BJ (cell line): ENCODE measurements around the gene ABCA13. TPM values are rescaled to one million over a fixed set of nuclear protein-coding genes. Genes with fewer than 3 reads are reported as not detected.

Experiments used
- CTCF ChIA-PET: fragments of 350-600 bp; formaldehyde crosslinking; extraction: SDS; loops from one replicate; lab custom pipeline; 2021; ENCODE audit warnings: antibody characterized with exemption, inconsistent platforms; lab: Yijun Ruan, JAX
- POLR2A ChIA-PET: fragments of 300-600 bp; sonication (Branson Sonifier 250); formaldehyde crosslinking; extraction: SDS; loops from one replicate; lab custom pipeline; 2021; ENCODE audit warnings: antibody characterized with exemption; lab: Charles Lee
- DNase-seq: peaks from one replicate; pipeline ENCODE4 v3.0.0-alpha.2; 2011; ENCODE audit warnings: low read depth
- H3K27me3 ChIP-seq: 2 replicates; pipeline ENCODE4 v1.6.0; 2011; ENCODE audit warnings: low read length; ENCODE audit not compliant: control insufficient read depth, insufficient read depth
- H3K36me3 ChIP-seq: 2 replicates; pipeline ENCODE4 v1.5.1; 2011; ENCODE audit warnings: low read length; ENCODE audit not compliant: control insufficient read depth, insufficient read depth
- H3K4me3 ChIP-seq: 2 replicates; pipeline ENCODE4 v1.5.1; 2011; ENCODE audit warnings: low read depth, mild to moderate bottlenecking, control low read depth, low read length
- CTCF ChIP-seq: IDR thresholded peaks from 2 replicates; pipeline ENCODE4 v1.5.1; 2011; ENCODE audit warnings: low read depth, mild to moderate bottlenecking, control low read depth, inconsistent platforms, low read length, moderate library complexity; ENCODE audit not compliant: insufficient read depth
- polyA plus RNA-seq: library from polyadenylated mRNA; depleted of rRNA; stranded (reverse); fragments of >200 nt; gene quantifications from 2 replicates; pipeline ENCODE4 v1.2.3, GENCODE V29; 2011

Gene ABCA13
- polyA plus RNA-seq, 1 experiment, result 0.15 TPM

GRCh38 chr7:48148311-48148710 lies 22.9 kb upstream of the ABCA13 start:
- H3K36me3 ChIP-seq, result no peaks in the 10 kb centered on the region
- DNase-seq, result no peak
- no peak overlapping the region for H3K4me3 ChIP-seq
- ChIA-PET CTCF (interaction anchor here (1.6 kb wide), 1 partner anchor 204 kb away, joined by 3 read pairs; no protein-coding TSS in a partner anchor), POLR2A (no interaction called here)
- no peaks in the 10 kb centered on the region for H3K27me3 ChIP-seq
- no peak for TF ChIP-seq CTCF

- ChIA-PET POLR2A (no interaction called here), CTCF (interaction anchor here (1.2 to 1.6 kb wide), 2 partner anchors 9 to 205 kb away, joined by 3 read pairs; no protein-coding TSS in a partner anchor)
Measured at GRCh38 chr7:48149058-48149457, 22.2 kb upstream of the ABCA13 start.

GRCh38 chr7:48150086-48150485 lies 21.2 kb upstream of the ABCA13 start:
- no peak for TF ChIP-seq CTCF
- Histone ChIP-seq H3K4me3 (no peak overlapping the region), H3K27me3 (no peaks in the 10 kb centered on the region), H3K36me3 (no peaks in the 10 kb centered on the region)
- ChIA-PET POLR2A (interaction anchor here (0.5 kb wide), 1 partner anchor 656 kb away, joined by 4 read pairs; no protein-coding TSS in a partner anchor), CTCF (interaction anchor here (0.9 to 1.7 kb wide), 5 partner anchors 10 to 206 kb away, joined by 3 to 5 read pairs (median 3); no protein-coding TSS in a partner anchor)
- DNase-seq, result no peak

More at GRCh38 chr7:48149058-48149457, 22.2 kb upstream of the ABCA13 start:
- no peak for TF ChIP-seq CTCF
- Histone ChIP-seq H3K36me3 (no peaks in the 10 kb centered on the region), H3K4me3 (no peak overlapping the region), H3K27me3 (no peaks in the 10 kb centered on the region)
- DNase-seq, result no peak

GRCh38 chr7:48154792-48155413 lies 16.4 kb upstream of the ABCA13 start:
- Histone ChIP-seq H3K36me3 (no peaks in the 10 kb centered on the region), H3K4me3 (no peak overlapping the region), H3K27me3 (no peaks in the 10 kb centered on the region)
- peak; percentile 87 for TF ChIP-seq CTCF
- ChIA-PET CTCF (interaction anchor here (0.7 to 4.5 kb wide), 33 partner anchors 11 to 719 kb away, joined by 3 to 100 read pairs (median 5); partner anchors contain the start of genes ABCA13 and PKD1L1), POLR2A (no interaction called here)
- no peak for DNase-seq

- no peak for TF ChIP-seq CTCF
- CTCF ChIA-PET, result interaction anchor here (1.3 to 1.9 kb wide), 3 partner anchors 13 to 214 kb away, joined by 4 to 6 read pairs (median 6); partner anchors contain the start of gene ABCA13
- POLR2A ChIA-PET, result interaction anchor here (0.6 kb wide), 1 partner anchor 15 kb away, joined by 5 read pairs; no protein-coding TSS in a partner anchor
- no peaks in the 10 kb centered on the region for H3K36me3 ChIP-seq
- no peaks in the 10 kb centered on the region; the same call in 1 of the 2 replicates for H3K27me3 ChIP-seq
- no peak for DNase-seq
- no peak overlapping the region for H3K4me3 ChIP-seq
Measured at GRCh38 chr7:48158404-48158803, 12.9 kb upstream of the ABCA13 start.
